ENCODE measurements around the gene RTL10. TPM values are rescaled to one million over a fixed set of nuclear protein-coding genes. Genes with fewer than 3 reads are reported as not detected.

RTL10 gene
- total and polyA plus RNA-seq, 2 of the 13 experiments (the other 11 are each of a cell fraction or from before 2014, with no cell fraction given), result 14.1 to 15.8 TPM

DNA sequence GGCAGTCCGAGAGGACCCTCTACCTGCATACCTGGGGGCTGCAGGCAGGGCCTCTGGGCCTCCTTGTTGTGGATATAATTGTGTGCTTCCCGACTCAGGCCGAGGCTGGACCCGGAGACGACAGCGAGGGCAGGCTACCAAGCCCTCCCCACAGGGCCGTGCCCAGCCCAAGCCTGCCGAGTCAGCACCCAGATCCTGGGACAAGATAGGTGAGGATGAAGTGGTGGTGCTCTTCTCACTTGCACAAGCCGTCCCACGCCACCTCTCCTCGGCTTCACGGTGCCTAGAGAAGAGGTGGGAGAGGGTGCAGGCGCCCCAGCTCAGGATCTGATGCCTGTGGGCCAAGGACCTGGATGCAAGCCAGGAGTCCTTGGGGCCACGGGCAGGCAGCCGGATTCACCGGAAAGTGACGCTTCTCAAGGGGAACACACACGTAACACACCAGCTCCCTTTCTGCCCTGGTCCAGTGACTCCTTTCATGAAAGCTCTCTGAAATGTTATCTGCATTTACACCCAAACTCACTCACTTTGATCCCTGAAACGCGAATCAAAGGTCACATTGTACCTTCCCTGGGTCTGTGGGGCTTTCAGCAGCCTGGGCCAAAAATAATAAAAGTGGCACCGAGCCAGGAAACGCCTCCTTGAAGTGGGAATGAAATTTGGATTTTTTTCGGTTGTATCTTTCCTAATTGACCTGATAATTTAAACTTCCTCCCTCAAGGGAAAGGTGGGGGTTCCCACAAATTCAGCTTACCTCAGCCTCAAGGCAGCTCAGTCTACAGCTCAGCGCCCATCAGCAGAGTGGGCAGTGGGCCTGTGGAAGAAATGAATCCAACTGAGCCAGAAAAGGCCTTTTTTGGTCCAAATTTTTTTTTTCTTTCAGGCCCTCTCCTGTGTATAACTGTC is 1.1 kb upstream of the RTL10 start:
- ATAC-seq (peak; percentile 58), FAIRE-seq (peak; percentile 83), DNase-seq (ENCODE audit: low spot score) (peak; percentile 95)
- peaks cover 9% of the 10 kb centered on the region for H4K20me1 ChIP-seq (ENCODE audit: insufficient read depth, low read length)
- H3K79me2 ChIP-seq (ENCODE audit: insufficient read depth, low read length), result peaks cover 41% of the 10 kb centered on the region
- peak overlapping the region; percentile 66 to 96 (median 94); a peak in 5 of 6 replicates for H3K4me3 ChIP-seq (replicated peaks in 1 of 3; ENCODE audit: insufficient read depth in 1 of 3, low read depth in 2 of 3, low read length in 3 of 3)
- H3K9ac ChIP-seq (ENCODE audit: insufficient read depth, low read depth, low read length), result peak overlapping the region; percentile 95
- peak overlapping the region; percentile 99 for H3K27ac ChIP-seq (ENCODE audit: extremely low read length, insufficient read depth, low read length)
- POLR2A ChIA-PET, result interaction anchor here (0.8 to 3.2 kb wide), 17 partner anchors 9 to 124 kb away, joined by 3 to 18 read pairs (median 5); partner anchors contain the start of genes COMT and TXNRD2
- H3K4me1 ChIP-seq (ENCODE audit: insufficient read depth, low read length), result peaks cover 37% of the 10 kb centered on the region
- intact Hi-C loops (cut with micrococcal nuclease; ENCODE audit: unreplicated experiment), result no loop called here
- peak overlapping the region; percentile 98 for H3K4me2 ChIP-seq (ENCODE audit: low read depth, low read length)
- CTCF ChIA-PET (ENCODE audit: low intra/inter-chr PET ratio, low total read pairs), result no interaction called here
- peaks cover 6 to 19% of the 10 kb centered on the region in 2 experiments; a peak in 4 of 5 replicates for H3K36me3 ChIP-seq (replicated peaks in 1 of 2; ENCODE audit: control insufficient read depth in 1 of 2, insufficient read depth in 2 of 2, low read length in 2 of 2)
- H2AFZ ChIP-seq (ENCODE audit: low read length), result no peak overlapping the region
- no TSS peak for BruUV-seq (replicated peaks)
- 8% methylated on average over 6 of the region's 24 CpGs for WGBS (ENCODE audit: low lambda C conversion rate)
- in situ Hi-C loops (cut with HindIII; ENCODE audit: extremely low pct_ligation_motif_present, low pct_unique_long_range_greater_than_20kb), result no loop called here
- H3K9me3 ChIP-seq (ENCODE audit: low read length), result no peaks in the 10 kb centered on the region
- H3K27me3 ChIP-seq (ENCODE audit: control insufficient read depth in 1 of 2, insufficient read depth in 2 of 2, low read length in 2 of 2), result no peaks in the 10 kb centered on the region; a peak in 1 of 5 replicates
- TF ChIP-seq SP1 (IDR thresholded peaks at IDR 0.05) (no peak), SP1 (CRISPR knock-in tag; IDR thresholded peaks at IDR 0.05) (no peak; the same call in 1 of the 2 replicates), MAZ (IDR thresholded peaks at IDR 0.05; ENCODE audit: borderline replicate concordance, low read depth, low read length) (no peak), MAZ (CRISPR knock-in tag; IDR thresholded peaks at IDR 0.05; ENCODE audit: low read depth) (peak; percentile 9; the same call in 1 of the 2 replicates), EHMT2 (IDR thresholded peaks at IDR 0.05; ENCODE audit: borderline replicate concordance, low read depth, low read length) (no peak), BCL6 (CRISPR knock-in tag; IDR thresholded peaks at IDR 0.05) (peak; percentile 54; the same call in 1 of the 2 replicates), AKAP8 (CRISPR knock-in tag; IDR thresholded peaks at IDR 0.05) (peak; percentile 75; the same call in 1 of the 2 replicates), ZNF207 (IDR thresholded peaks at IDR 0.05; ENCODE audit: borderline replicate concordance) (no peak), AFF4 (CRISPR knock-in tag; IDR thresholded peaks at IDR 0.05) (no peak), IKZF4 (CRISPR knock-in tag; IDR thresholded peaks at IDR 0.05; ENCODE audit: borderline replicate concordance, low read depth, not compliant biosample characterization) (no peak), KDM6A (CRISPR knock-in tag; IDR thresholded peaks at IDR 0.05; ENCODE audit: low read depth) (peak; percentile 55; the same call in 1 of the 2 replicates), SRF (IDR thresholded peaks at IDR 0.05; ENCODE audit: low read depth, low read length) (no peak), TGIF2 (CRISPR knock-in tag; IDR thresholded peaks at IDR 0.05) (no peak), ZNF546 (CRISPR knock-in tag; conservative IDR thresholded peaks at IDR 0.05) (0 out of 2 replicates have a peak, but pooled peaks have one; percentile 5), SIN3A (IDR thresholded peaks at IDR 0.05; ENCODE audit: borderline replicate concordance, low read depth, low read length) (peak; percentile 22; the same call in 1 of the 2 replicates), ZNF619 (CRISPR knock-in tag; IDR thresholded peaks at IDR 0.05) (peak; percentile 35; the same call in 1 of the 2 replicates), ISL2 (CRISPR knock-in tag; IDR thresholded peaks at IDR 0.05) (peak; percentile 47), KLF12 (CRISPR knock-in tag; IDR thresholded peaks at IDR 0.05; ENCODE audit: borderline replicate concordance) (peak; percentile 15; the same call in 1 of the 2 replicates), ZNF121 (CRISPR knock-in tag; IDR thresholded peaks at IDR 0.05) (no peak; the same call in 1 of the 2 replicates), ZNF12 (CRISPR knock-in tag; IDR thresholded peaks at IDR 0.05) (no peak), DPF2 (CRISPR knock-in tag; IDR thresholded peaks at IDR 0.05; ENCODE audit: borderline replicate concordance, low read depth) (peak; percentile 48; the same call in 1 of the 2 replicates), ESRRA (CRISPR knock-in tag; IDR thresholded peaks at IDR 0.05; ENCODE audit: low read depth) (peak; percentile 49; the same call in 1 of the 2 replicates)

Data from HepG2 (cell line).